BLaER1 treated with 17β-estradiol and CSF1 and Interleukin-3, amounts not matched to agents 10 nM and 100 nM (cell line): ENCODE results near the gene CPTP.

Source experiments
- H3K27ac ChIP-seq, 11 experiments: shearing (Covaris generic); formaldehyde crosslinking; 2 replicates each; pipeline ENCODE4 v1.8.1; 2022
- H3K27me3 ChIP-seq, 11 experiments: shearing (Covaris generic); formaldehyde crosslinking; 2 replicates each; pipeline ENCODE4 v1.8.1; 2022
- H3K36me3 ChIP-seq, 11 experiments: shearing (Covaris generic); formaldehyde crosslinking; 2 replicates each; pipeline ENCODE4 v1.8.1; 2022
- H3K4me1 ChIP-seq, 10 experiments: shearing (Covaris generic); formaldehyde crosslinking; 2 replicates each; pipeline ENCODE4 v1.8.1; 2022
- H3K4me2 ChIP-seq, 11 experiments: shearing (Covaris generic); formaldehyde crosslinking; 2 replicates each; pipeline ENCODE4 v1.8.1; 2022
- H3K4me3 ChIP-seq, 10 experiments: shearing (Covaris generic); formaldehyde crosslinking; 2 replicates each; pipeline ENCODE4 v1.8.1; 2022
- H3K9ac ChIP-seq, 11 experiments: shearing (Covaris generic); formaldehyde crosslinking; 2 replicates each; pipeline ENCODE4 v1.8.1; 2022
- H3K9me3 ChIP-seq, 11 experiments: shearing (Covaris generic); formaldehyde crosslinking; replicated peaks in 1 of 11; 2 replicates each; pipeline ENCODE4 v1.8.1; 2022
- H4K20me1 ChIP-seq, 11 experiments: shearing (Covaris generic); formaldehyde crosslinking; 2 replicates each; pipeline ENCODE4 v1.8.1; 2022
- Cebpa-rat ChIP-seq, 11 experiments: shearing (Covaris generic); IDR thresholded peaks; 2 replicates each; pipeline ENCODE4 v1.8.1; 2022

CPTP gene

DNA sequence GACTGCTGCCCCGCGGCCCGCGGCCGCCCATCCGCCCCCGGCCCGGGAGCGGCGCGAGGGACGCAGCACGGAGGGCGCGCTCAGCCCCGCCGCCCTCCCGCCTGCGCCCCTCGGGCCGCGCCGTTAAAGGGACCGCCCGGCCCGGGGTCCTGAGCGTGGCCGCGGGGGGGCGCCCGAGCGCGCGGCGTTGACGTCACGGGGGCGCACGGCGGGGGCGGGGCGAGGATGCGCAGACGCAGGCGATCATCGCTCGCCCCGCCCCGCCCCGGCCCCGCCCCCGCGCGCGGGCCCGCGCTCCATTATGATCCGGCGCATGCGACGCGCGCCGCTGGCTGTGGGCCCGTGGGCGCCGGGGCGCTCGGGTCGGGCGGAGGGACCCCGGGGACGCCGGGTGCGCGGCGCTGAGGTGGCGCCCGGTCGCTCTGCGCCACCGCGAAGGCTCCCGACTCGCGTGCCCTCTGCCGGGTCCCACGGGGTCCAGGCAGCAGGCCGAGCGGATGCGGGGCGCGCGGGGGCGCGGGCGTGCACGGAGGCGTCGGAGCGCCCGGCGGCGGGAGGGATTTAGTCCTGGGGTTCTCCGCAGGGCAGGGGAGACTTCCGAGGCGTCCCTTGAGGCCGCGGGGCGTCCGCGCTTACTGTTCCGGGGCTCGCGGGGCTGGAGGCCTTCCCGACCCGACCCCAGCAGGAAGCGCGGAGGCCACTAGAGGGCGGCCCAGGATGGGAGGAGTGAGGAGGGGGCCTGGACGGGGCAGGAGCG is 24.8 kb downstream of the CPTP start, which contains the start of gene DVL1:
TSS of gene DVL1 (minus strand) at position 163 of the 757 bp plus-strand sequence. CDS start 353 bp downstream, outside the sequence.
- peak within 1 kb of the TSS; percentile 86 to 95 (median 93) for H3K27ac ChIP-seq
- H3K27me3 ChIP-seq = peaks cover 23 to 32% (median 31%) of the 10 kb centered on the region in 11 experiments
- H3K4me1 ChIP-seq = peaks cover 52 to 74% (median 72%) of the 10 kb centered on the region in 10 experiments
- no peak for TF ChIP-seq Cebpa-rat (IDR thresholded peaks at IDR 0.05)
- H4K20me1 ChIP-seq = peaks cover 33 to 74% (median 70%) of the 10 kb centered on the region in 11 experiments; a peak in 21 of 22 replicates
- peak within 1 kb of the TSS; percentile 94 to 100 (median 100) for H3K4me2 ChIP-seq
- H3K9me3 ChIP-seq = no peaks in the 10 kb centered on the region
- peak within 1 kb of the TSS; percentile 79 to 95 (median 88) for H3K4me3 ChIP-seq
- H3K9ac ChIP-seq = peak within 1 kb of the TSS; percentile 85 to 98 (median 94)
- H3K36me3 ChIP-seq = no peaks in the 10 kb centered on the region

DNA sequence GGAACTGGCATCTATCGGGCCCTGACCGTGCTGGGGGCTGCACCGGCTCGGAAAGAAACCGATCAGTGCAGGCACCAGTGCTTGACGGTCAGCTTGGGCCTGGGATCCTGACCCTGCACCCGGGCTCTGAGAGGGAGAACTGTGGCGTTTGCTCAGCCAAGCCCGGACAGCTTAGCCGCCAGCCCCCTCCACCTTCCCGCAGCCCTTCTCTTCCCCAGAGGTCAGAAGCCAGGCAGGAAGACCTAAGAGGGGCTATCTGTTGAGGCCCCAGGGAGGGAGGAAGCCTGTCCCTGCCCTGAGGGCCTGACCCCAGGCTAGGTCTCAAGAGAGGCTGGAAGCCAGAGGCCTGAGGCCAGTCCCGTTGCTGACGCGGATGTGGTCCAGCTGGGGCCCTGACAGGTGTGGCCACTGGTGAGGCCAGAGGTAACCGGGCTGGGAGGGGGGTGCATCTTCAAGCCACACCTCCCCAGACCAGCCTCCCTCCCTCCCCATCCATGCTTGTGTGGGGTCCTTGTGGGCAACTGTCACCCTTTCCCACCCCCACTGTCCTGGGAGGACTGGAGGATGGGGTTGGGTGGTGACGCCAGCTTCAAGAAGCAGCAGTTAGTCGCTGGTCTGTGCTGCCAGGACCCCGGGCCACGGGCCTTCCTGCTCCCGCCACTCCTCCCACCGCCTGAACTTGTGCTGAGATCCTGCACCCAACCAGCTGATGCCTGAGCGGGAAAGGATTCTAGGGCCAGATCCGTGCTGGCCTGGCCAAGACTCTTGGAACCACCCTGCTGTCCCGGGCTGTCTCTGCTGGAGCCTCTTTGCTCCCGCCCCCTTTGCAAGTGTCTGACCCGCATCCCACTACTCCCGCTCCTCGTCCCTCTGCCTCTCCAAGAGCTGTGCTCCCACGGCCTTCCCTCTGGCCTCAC is 27.2 kb downstream of the CPTP start:
- H3K4me1 ChIP-seq = peaks cover 30 to 56% (median 53%) of the 10 kb centered on the region in 10 experiments
- H3K9me3 ChIP-seq = no peaks in the 10 kb centered on the region
- H3K4me2 ChIP-seq = peak overlapping the region; percentile 29 to 85 (median 67); a peak in 21 of 22 replicates
- H3K27me3 ChIP-seq = peaks cover 35 to 43% (median 43%) of the 10 kb centered on the region in 11 experiments
- peaks cover 9 to 55% (median 50%) of the 10 kb centered on the region in 11 experiments; a peak in 21 of 22 replicates for H4K20me1 ChIP-seq
- peak overlapping the region in 7 of 11 experiments; percentile 5 to 44 (median 24); a peak in 8 of 22 replicates for H3K9ac ChIP-seq
- no peak for TF ChIP-seq Cebpa-rat (IDR thresholded peaks at IDR 0.05)
- H3K27ac ChIP-seq = no peak overlapping the region
- H3K36me3 ChIP-seq = no peaks in the 10 kb centered on the region
- peak overlapping the region in 1 of 10 experiments; percentile 14; a peak in 1 of 20 replicates for H3K4me3 ChIP-seq

DNA sequence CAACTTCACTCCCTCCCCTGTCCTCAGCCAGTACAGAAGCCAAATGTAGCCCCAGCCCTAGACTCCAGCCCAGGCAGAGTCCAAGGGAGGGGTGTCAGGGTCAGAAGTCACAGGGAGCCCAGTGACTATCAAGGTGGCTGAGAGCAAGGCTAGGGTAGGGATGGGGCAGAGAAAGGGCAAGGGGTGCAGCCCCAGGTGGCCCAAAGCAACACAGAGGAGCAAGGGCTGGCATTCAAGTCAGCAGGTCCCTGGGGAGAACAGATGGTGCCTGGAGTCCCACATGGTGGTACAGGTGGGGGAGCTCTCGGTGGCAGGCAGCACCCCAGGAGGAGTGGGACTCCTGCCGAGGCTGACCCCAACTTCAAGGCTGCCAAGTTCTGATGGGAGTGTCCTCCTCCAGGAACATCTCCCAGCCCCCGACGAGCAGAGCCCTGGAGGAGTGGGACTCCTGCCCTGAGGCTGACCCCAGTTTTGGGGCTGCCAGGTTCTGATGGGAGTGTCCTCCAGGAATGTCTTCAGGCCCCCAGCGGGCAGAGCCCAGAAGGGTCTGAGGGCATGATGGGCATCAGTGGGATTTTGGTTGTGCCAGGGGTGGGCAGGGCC is 28.3 kb downstream of the CPTP start:
- H3K9ac ChIP-seq = peak overlapping the region in 4 of 11 experiments; percentile 3 to 44 (median 16); a peak in 4 of 22 replicates
- H3K4me1 ChIP-seq = peaks cover 19 to 55% (median 48%) of the 10 kb centered on the region in 10 experiments; a peak in 19 of 20 replicates
- TF ChIP-seq Cebpa-rat (IDR thresholded peaks at IDR 0.05) = no peak
- H3K27ac ChIP-seq = no peak overlapping the region
- H3K4me2 ChIP-seq = peak overlapping the region in 9 of 11 experiments; percentile 42 to 85 (median 77); a peak in 18 of 22 replicates
- H3K27me3 ChIP-seq = peaks cover 35 to 50% (median 43%) of the 10 kb centered on the region in 11 experiments
- H4K20me1 ChIP-seq = peaks cover 0 to 49% (median 39%) of the 10 kb centered on the region in 11 experiments; a peak in 19 of 22 replicates
- H3K9me3 ChIP-seq = no peaks in the 10 kb centered on the region
- H3K36me3 ChIP-seq = no peaks in the 10 kb centered on the region
- H3K4me3 ChIP-seq = peak overlapping the region in 1 of 10 experiments; percentile 1; a peak in 2 of 20 replicates

DNA sequence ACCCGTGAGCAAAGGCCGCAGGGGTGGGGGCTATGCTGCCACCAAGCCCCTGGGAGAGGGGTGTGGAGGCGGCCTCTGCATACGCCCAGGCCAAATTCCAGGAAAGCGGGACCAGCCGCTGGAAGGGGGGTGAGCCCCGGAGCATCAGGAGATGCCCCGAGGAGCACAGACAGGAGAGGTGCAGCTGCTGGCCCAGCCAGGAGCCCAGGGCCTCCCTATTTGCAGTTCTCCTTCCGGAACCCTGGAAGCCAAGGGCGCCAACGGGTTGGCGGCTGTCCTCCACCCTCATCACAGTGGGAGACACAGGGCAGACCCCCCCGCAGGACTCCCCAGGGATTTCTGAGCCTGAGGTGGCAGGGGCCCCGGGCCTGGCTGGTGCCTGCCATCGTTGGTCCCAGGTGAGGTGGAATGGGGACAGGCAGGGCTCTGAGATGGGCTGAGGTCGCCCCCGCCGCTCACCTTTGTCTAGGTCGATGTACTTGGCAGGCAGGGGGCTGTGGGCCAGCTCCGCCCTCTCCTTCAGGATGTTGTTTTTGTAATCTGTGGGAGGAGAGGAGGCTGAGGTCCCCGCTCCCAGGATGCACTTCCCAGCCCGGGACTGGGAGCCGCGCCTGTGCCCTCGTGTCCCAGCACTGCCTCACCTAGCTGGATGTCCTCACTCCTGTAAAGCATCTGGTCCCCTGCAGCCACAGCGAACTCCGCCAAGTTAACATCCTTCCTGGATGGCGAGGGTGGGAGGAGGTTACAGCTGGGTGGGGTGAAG is 29.0 kb downstream of the CPTP start:
- H3K27ac ChIP-seq = no peak overlapping the region

DNA sequence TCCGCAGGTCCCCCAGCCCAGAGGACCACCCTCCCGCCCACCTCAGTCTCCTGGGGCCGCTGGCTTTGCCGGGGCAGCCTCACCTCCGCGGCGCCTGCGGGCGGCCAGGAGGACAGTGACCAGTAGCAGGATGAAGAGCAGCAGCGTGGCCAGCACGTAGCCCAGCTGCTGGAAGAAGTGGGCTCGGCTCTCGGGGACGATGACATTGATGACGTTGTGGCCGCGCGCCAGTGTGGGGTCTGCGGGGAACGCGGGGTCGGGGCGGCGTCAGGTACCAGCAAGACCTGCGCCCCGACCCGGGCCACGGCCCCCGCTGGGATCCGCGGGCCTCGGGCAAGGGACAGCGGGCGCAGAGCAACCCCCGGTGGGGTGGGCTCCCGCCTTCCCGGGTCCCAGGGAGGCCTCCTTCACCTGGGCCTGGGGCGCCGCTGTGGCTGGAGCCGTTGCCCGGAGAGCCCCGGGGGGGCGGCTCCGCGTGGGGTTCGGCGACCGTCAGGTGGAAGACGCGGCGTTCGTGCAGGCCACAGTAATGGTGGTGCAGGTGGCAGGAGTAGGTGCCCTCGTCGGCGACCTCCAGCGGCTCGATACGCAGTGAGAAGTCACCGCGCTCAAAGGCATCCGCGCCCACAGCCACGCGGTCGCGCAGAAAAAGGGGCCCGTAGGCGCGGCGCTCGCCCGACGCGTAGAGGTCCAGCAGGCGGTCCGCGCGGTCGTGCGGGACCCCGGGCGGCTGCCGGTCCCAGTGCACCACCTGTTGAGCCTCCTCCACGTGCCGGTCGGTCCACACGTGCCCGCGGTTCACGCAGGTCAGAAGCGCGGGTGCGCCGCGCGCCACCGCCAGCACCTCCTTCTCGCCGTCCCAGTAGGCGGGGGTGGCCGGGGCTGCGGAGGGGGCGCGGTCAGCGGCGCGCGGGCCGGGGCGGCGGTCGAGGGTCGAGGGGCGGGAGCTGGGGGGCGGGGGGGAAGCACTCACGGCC is 30.0 kb downstream of the CPTP start:
- H3K4me2 ChIP-seq = peak overlapping the region; percentile 9 to 85 (median 67); a peak in 17 of 22 replicates
- H3K36me3 ChIP-seq = no peaks in the 10 kb centered on the region
- H3K27ac ChIP-seq = no peak overlapping the region
- no peak for TF ChIP-seq Cebpa-rat (IDR thresholded peaks at IDR 0.05)
- H3K27me3 ChIP-seq = peaks cover 35 to 56% (median 43%) of the 10 kb centered on the region in 11 experiments
- no peak overlapping the region for H3K9ac ChIP-seq
- H3K9me3 ChIP-seq = no peaks in the 10 kb centered on the region
- peak overlapping the region in 1 of 10 experiments; percentile 11; a peak in 1 of 20 replicates for H3K4me3 ChIP-seq
- peaks cover 0 to 49% (median 33%) of the 10 kb centered on the region in 11 experiments; a peak in 15 of 22 replicates for H4K20me1 ChIP-seq
- H3K4me1 ChIP-seq = peaks cover 32 to 64% (median 59%) of the 10 kb centered on the region in 10 experiments

More for the DNA sequence above, 29.0 kb downstream of the CPTP start:
- peak overlapping the region in 9 of 11 experiments; percentile 42 to 85 (median 77); a peak in 18 of 22 replicates for H3K4me2 ChIP-seq
- H3K36me3 ChIP-seq = no peaks in the 10 kb centered on the region
- H4K20me1 ChIP-seq = peaks cover 0 to 44% (median 32%) of the 10 kb centered on the region in 11 experiments; a peak in 16 of 22 replicates
- TF ChIP-seq Cebpa-rat (IDR thresholded peaks at IDR 0.05) = no peak
- peaks cover 23 to 55% (median 49%) of the 10 kb centered on the region in 10 experiments for H3K4me1 ChIP-seq
- peak overlapping the region in 1 of 11 experiments; percentile 15; a peak in 1 of 22 replicates for H3K9ac ChIP-seq
- H3K4me3 ChIP-seq = peak overlapping the region in 1 of 10 experiments; percentile 1; a peak in 1 of 20 replicates
- H3K9me3 ChIP-seq = no peaks in the 10 kb centered on the region
- H3K27me3 ChIP-seq = peaks cover 35 to 54% (median 43%) of the 10 kb centered on the region in 11 experiments

DNA sequence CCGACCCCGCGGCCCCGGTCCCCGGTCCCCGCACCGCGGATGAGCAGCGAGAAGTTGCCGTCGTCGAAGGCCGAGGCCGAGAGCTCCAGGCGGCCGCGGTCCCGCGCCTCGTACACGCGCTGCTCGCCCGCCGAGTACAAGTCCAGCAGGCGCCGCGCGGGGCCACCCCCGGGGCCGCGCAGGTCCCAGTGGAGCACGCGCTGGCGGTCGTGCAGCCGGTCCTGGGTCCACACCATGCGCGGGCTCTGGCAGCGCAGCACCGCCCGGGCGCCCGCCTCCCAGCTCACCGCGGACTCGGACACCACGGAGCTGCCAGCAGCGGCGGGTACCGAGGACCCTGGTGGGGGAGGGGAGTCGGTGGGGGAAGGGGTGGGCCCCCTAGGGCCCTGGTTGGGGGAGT is 30.8 kb downstream of the CPTP start:
- H3K36me3 ChIP-seq = no peaks in the 10 kb centered on the region
- peaks cover 35 to 56% (median 43%) of the 10 kb centered on the region in 11 experiments for H3K27me3 ChIP-seq
- no peak overlapping the region for H3K27ac ChIP-seq
- no peak overlapping the region for H3K9ac ChIP-seq
- H3K4me2 ChIP-seq = peak overlapping the region in 1 of 11 experiments; percentile 26; a peak in 1 of 22 replicates
- no peaks in the 10 kb centered on the region for H3K9me3 ChIP-seq
- peaks cover 0 to 54% (median 33%) of the 10 kb centered on the region in 11 experiments; a peak in 15 of 22 replicates for H4K20me1 ChIP-seq
- no peak for TF ChIP-seq Cebpa-rat (IDR thresholded peaks at IDR 0.05)
- H3K4me1 ChIP-seq = peaks cover 32 to 70% (median 64%) of the 10 kb centered on the region in 10 experiments
- no peak overlapping the region for H3K4me3 ChIP-seq
